Panc1 (cell line): ENCODE results near the gene CUL4A. TPM values are rescaled to one million over a fixed set of nuclear protein-coding genes. Genes with fewer than 3 reads are reported as not detected.
A peak's percentile ranks its signal among the peaks of the same experiment; 100 is the strongest.

Experiments used
- ATAC-seq: fragments of 200-7000 bp; cut with Tn5 transposase; 2 replicates; pipeline ENCODE4 v1.9.1; 2020; ENCODE audit warnings: mild to moderate bottlenecking, moderate library complexity
- BruUV-seq: library from RNA; stranded (reverse); fragments of 400-500 nt; replicated peaks from 2 replicates; lab custom pipeline; 2021; lab: Mats Ljungman, UMichigan
- CTCF ChIA-PET: fragments of 300-600 bp; sonication (Branson Sonifier 250); formaldehyde crosslinking; loops from one replicate; lab custom pipeline; 2022; ENCODE audit warnings: antibody characterized with exemption; lab: Charles Lee
- POLR2A ChIA-PET: fragments of 300-600 bp; sonication (Branson Sonifier 250); formaldehyde crosslinking; loops from one replicate; lab custom pipeline; 2022; ENCODE audit warnings: antibody characterized with exemption; lab: Charles Lee
- DNase-seq: peaks from one replicate; pipeline ENCODE4 v3.0.0-alpha.2; 2010; ENCODE audit warnings: low read depth, low spot score
- H3K27ac ChIP-seq: 2 replicates; pipeline ENCODE4 v1.5.1; 2011; ENCODE audit warnings: mild to moderate bottlenecking, low read length, inconsistent platforms
- H3K27me3 ChIP-seq: fragments of 200-500 bp; sonication (Bioruptor generic); 2 replicates; pipeline ENCODE4 v1.6.0; 2014; ENCODE audit warnings: low read length, inconsistent platforms; ENCODE audit not compliant: control insufficient read depth, insufficient read depth
- H3K36me3 ChIP-seq: fragments of 200-500 bp; sonication (Bioruptor generic); 2 replicates; pipeline ENCODE4 v1.5.1; 2014; ENCODE audit warnings: inconsistent platforms, mild to moderate bottlenecking, low read length, moderate library complexity; ENCODE audit not compliant: control insufficient read depth, insufficient read depth
- H3K4me1 ChIP-seq: 2 replicates; pipeline ENCODE4 v1.5.1; 2011; ENCODE audit warnings: inconsistent platforms, mild to moderate bottlenecking, low read length, moderate library complexity; ENCODE audit not compliant: control insufficient read depth, insufficient read depth
- H3K4me3 ChIP-seq, 2 experiments: 2 replicates each; pipeline ENCODE4 v1.5.1; 2011 to 2012; ENCODE audit warnings: low read depth in 2 of 2, low read length in 2 of 2, mild to moderate bottlenecking in 2 of 2, inconsistent platforms in 1 of 2, moderate library complexity in 1 of 2
- H3K9me3 ChIP-seq: fragments of 200-500 bp; sonication (Bioruptor generic); 2 replicates; pipeline ENCODE4 v1.5.1; 2014; ENCODE audit warnings: low read depth, mild to moderate bottlenecking, inconsistent platforms, low read length, moderate library complexity; ENCODE audit not compliant: control insufficient read depth, insufficient read depth
- POLR2AphosphoS5 ChIP-seq: IDR thresholded peaks from 2 replicates; pipeline ENCODE4 v1.6.1; 2012; ENCODE audit warnings: mild to moderate bottlenecking, low read depth, low read length, moderate library complexity
- SIN3A ChIP-seq: IDR thresholded peaks from 2 replicates; pipeline ENCODE4 v1.6.1; 2012; ENCODE audit warnings: low read depth, mild to moderate bottlenecking, low read length, moderate library complexity, borderline replicate concordance; ENCODE audit not compliant: insufficient read depth
- TCF7L2 ChIP-seq: IDR thresholded peaks from 2 replicates; pipeline ENCODE4 v1.6.1; 2011; ENCODE audit warnings: mild to moderate bottlenecking, low read depth, low read length, inconsistent platforms
- in situ Hi-C: cut with HindIII; loops from 2 replicates; pipeline ENCODE4 v1.10.0; 2016; ENCODE audit warnings: low sequenced_read_pairs, low pct_unique_long_range_greater_than_20kb
- intact Hi-C: fragments of 100-400 bp; cut with micrococcal nuclease; formaldehyde crosslinking; loops from one replicate; pipeline ENCODE4 v1.10.0; 2022; ENCODE audit not compliant: unreplicated experiment
- total RNA-seq: library from RNA; stranded (reverse); gene quantifications from one replicate; pipeline ENCODE4 v1.2.1, GENCODE V29; 2021; ENCODE audit not compliant: unreplicated experiment
- TF ChIP-seq, protein P1 (sequence below), 2 experiments: IDR thresholded peaks; 2 replicates each; pipeline ENCODE4 v1.6.1; 2011 to 2012; ENCODE audit warnings: low read depth in 2 of 2, control low read depth in 1 of 2, low read length in 1 of 2, mild to moderate bottlenecking in 1 of 2, moderate library complexity in 1 of 2; ENCODE audit not compliant: insufficient read depth in 1 of 2
- TF ChIP-seq, protein P2 (sequence below): fragments of 450-650 bp; IDR thresholded peaks from 2 replicates; pipeline ENCODE4 v1.5.1; 2017; ENCODE audit warnings: mild to moderate bottlenecking

The CUL4A gene
- total RNA-seq, 1 experiment from 2014 or later, result 80.8 TPM

DNA sequence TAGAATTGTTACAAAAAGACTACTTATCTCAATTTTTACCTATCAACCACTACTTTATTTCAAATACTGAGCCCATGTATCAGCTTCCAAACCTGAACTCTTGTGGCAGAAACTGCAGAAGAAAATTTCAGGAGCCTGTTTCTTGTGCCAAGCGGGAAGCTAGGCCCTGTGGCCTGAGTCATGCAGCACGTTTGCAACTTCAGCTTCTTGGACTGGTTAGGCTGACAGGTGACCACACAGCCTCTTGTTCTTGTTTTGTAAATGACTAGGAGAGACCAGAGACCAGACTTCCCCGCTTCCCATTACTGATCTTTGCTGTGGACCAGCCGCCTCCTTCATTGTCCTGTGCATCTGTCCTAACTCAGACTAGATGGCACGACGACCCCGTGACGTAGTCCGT is 84.3 kb downstream of the CUL4A start (continued):
- TF ChIP-seq, protein P1, sequence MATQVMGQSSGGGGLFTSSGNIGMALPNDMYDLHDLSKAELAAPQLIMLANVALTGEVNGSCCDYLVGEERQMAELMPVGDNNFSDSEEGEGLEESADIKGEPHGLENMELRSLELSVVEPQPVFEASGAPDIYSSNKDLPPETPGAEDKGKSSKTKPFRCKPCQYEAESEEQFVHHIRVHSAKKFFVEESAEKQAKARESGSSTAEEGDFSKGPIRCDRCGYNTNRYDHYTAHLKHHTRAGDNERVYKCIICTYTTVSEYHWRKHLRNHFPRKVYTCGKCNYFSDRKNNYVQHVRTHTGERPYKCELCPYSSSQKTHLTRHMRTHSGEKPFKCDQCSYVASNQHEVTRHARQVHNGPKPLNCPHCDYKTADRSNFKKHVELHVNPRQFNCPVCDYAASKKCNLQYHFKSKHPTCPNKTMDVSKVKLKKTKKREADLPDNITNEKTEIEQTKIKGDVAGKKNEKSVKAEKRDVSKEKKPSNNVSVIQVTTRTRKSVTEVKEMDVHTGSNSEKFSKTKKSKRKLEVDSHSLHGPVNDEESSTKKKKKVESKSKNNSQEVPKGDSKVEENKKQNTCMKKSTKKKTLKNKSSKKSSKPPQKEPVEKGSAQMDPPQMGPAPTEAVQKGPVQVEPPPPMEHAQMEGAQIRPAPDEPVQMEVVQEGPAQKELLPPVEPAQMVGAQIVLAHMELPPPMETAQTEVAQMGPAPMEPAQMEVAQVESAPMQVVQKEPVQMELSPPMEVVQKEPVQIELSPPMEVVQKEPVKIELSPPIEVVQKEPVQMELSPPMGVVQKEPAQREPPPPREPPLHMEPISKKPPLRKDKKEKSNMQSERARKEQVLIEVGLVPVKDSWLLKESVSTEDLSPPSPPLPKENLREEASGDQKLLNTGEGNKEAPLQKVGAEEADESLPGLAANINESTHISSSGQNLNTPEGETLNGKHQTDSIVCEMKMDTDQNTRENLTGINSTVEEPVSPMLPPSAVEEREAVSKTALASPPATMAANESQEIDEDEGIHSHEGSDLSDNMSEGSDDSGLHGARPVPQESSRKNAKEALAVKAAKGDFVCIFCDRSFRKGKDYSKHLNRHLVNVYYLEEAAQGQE (IDR thresholded peaks at IDR 0.05; ENCODE audit: insufficient read depth in 1 of 2, low read depth in 2 of 2, low read length in 1 of 2), result no peak

DNA sequence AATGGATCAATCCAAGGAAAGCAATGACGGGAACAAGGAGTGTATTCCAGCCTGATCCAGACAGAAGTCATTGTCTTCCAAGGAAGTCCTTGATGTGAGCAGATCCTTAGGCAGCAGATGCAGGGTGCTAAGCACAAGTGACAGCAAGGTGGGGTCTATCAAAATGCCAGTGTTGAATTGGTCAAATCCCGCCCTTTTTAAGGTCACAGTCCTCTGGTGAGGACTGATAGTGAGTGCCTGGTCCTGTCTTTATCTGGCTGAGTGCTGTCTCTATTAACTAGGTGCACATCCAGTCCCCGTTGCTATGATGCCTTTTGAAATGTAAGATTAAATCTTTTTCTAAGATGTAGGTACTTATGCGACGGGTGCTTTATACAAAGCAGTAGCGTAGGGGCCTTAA is 86.4 kb downstream of the CUL4A start:
- ChIA-PET POLR2A (no interaction called here), CTCF (no interaction called here)
- in situ Hi-C loops (no loop called here), intact Hi-C loops (no loop called here)
- no TSS peak for BruUV-seq
- Histone ChIP-seq H3K36me3 (peaks cover 3% of the 10 kb centered on the region; the same call in 1 of the 2 replicates), H3K4me1 (peaks cover 4% of the 10 kb centered on the region), H3K9me3 (no peaks in the 10 kb centered on the region), H3K27ac (no peak overlapping the region), H3K27me3 (no peaks in the 10 kb centered on the region; the same call in 1 of the 2 replicates), H3K4me3 (no peak overlapping the region)
- ATAC-seq (no peak), DNase-seq (no peak)
- TF ChIP-seq POLR2AphosphoS5, result no peak
- no peak for TF ChIP-seq TCF7L2
- no peak for TF ChIP-seq SIN3A

DNA sequence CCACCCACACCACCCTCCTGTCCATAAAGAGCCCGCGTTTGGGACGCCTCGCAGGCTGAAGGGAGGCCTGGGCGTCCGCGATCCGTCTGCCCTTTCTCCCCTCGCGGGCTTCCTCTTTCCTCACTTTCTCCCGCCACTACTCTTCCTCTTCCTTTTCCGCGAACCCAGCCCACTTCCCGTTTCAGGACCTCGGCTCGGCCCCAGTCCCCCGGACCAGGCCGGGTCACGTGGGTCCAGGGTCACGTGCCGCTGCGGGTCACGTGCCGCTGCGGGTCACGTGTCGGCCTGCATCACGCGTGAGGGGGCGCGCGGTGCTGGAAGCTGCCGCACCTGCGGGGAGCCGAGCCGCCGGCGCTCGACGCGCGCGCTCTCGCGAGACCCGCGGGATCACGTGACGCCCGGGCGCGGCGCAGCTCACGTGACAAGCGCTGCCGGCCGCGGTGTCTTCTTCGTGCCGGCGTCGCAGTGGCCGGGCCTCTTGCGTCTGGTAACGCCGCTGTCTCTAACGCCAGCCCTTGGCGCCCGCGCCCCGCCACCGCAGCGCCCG is 87.5 kb downstream of the CUL4A start, which contains the start of gene LAMP1:
Gene LAMP1 (plus strand): TSS at position 417 of the 547 bp plus-strand sequence. CDS start 196 bp downstream, outside the sequence.
- Histone ChIP-seq H3K9me3 (no peaks in the 10 kb centered on the region), H3K27ac (peak within 1 kb of the TSS; percentile 84), H3K27me3 (no peaks in the 10 kb centered on the region; the same call in 1 of the 2 replicates), H3K4me1 (peaks cover 4% of the 10 kb centered on the region), H3K4me3 (peak within 1 kb of the TSS; percentile 75 to 90), H3K36me3 (peaks cover 3% of the 10 kb centered on the region; the same call in 1 of the 2 replicates)
- intact Hi-C loops, result no loop called here
- TF ChIP-seq, protein P1 (IDR thresholded peaks at IDR 0.05; ENCODE audit: insufficient read depth in 1 of 2, low read depth in 2 of 2, low read length in 1 of 2), result 0 out of 4 replicates have a peak, but pooled peaks of 1 of the 2 experiments have one; percentile 47
- TF ChIP-seq SIN3A (peak; percentile 92; the same call in 1 of the 2 replicates), POLR2AphosphoS5 (peak; percentile 62), TCF7L2 (peak; percentile 55; the same call in 1 of the 2 replicates)
- TF ChIP-seq, protein P2, sequence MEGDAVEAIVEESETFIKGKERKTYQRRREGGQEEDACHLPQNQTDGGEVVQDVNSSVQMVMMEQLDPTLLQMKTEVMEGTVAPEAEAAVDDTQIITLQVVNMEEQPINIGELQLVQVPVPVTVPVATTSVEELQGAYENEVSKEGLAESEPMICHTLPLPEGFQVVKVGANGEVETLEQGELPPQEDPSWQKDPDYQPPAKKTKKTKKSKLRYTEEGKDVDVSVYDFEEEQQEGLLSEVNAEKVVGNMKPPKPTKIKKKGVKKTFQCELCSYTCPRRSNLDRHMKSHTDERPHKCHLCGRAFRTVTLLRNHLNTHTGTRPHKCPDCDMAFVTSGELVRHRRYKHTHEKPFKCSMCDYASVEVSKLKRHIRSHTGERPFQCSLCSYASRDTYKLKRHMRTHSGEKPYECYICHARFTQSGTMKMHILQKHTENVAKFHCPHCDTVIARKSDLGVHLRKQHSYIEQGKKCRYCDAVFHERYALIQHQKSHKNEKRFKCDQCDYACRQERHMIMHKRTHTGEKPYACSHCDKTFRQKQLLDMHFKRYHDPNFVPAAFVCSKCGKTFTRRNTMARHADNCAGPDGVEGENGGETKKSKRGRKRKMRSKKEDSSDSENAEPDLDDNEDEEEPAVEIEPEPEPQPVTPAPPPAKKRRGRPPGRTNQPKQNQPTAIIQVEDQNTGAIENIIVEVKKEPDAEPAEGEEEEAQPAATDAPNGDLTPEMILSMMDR, result no peak
- peak; percentile 27 for DNase-seq
- in situ Hi-C loops, result no loop called here
- CTCF ChIA-PET, result no interaction called here
- BruUV-seq, result no TSS peak
- ATAC-seq, result peak; percentile 93
- POLR2A ChIA-PET, result no interaction called here
